ENCODE results near the gene PPTC7. TPM values are rescaled to one million over a fixed set of nuclear protein-coding genes. Genes with fewer than 3 reads are reported as not detected.

The PPTC7 gene
- total and polyA plus RNA-seq, 2 of the 8 experiments (the other 6 are each of a cell fraction or from before 2014, with no cell fraction given): 8.1 to 15.9 TPM

DNA sequence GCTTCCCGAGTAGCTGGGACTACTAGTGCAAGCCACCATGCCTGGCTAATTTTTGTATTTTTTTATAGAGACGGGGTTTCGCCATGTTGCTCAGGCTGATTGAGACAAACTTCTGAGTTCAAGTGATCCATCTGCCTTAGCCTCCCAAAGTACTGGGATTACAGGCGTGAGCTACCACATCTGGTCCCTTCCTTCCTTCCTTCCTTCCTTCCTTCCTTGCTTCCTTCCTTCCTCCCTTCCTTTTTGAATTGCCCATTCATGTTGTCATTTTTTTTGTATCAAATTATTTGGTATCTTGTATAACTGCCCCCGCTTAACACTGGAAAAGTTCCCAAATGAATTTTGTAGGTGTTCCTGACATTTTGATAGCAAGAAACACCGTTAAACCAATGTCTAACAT, 69.3 kb downstream of the PPTC7 start:
- no peak overlapping the region for H3K14ac ChIP-seq (ENCODE audit: insufficient read length)
- no peak overlapping the region for H3K4me2 ChIP-seq (ENCODE audit: insufficient read depth in 1 of 2, low read depth in 2 of 2, low read length in 2 of 2)
- no peak overlapping the region for H3K9ac ChIP-seq (replicated peaks in 1 of 4; ENCODE audit: extremely low read depth in 1 of 4, low read depth in 3 of 4, low read length in 3 of 4)
- no peak for DNase-seq (ENCODE audit: low read depth in 1 of 2, low spot score in 2 of 2)
- no peak overlapping the region for H3K4ac ChIP-seq (replicated peaks; ENCODE audit: insufficient read length, low read depth, low read length)
- H3K4me3 ChIP-seq (ENCODE audit: extremely low read depth in 1 of 4, insufficient read depth in 2 of 4, low read depth in 3 of 4, low read length in 4 of 4): no peak overlapping the region
- H4K5ac ChIP-seq (ENCODE audit: insufficient read length, low read depth, low read length): no peak overlapping the region
- POLR2A ChIA-PET (ENCODE audit: partially characterized antibody): interaction anchor here (0.9 to 1.2 kb wide), 3 partner anchors 12 to 46 kb away, joined by 3 to 4 read pairs (median 3); partner anchors contain the start of genes FAM216A and GPN3
- no peak overlapping the region for H2BK120ac ChIP-seq (replicated peaks; ENCODE audit: low read depth, low read length)
- TF ChIP-seq FOSL1 (IDR thresholded peaks at IDR 0.05; ENCODE audit: insufficient read depth, low read depth, low read length) (no peak), MAFK (IDR thresholded peaks at IDR 0.05; ENCODE audit: low read depth, low read length) (no peak), BACH1 (IDR thresholded peaks at IDR 0.05; ENCODE audit: low read length) (no peak), ASH2L (IDR thresholded peaks at IDR 0.05; ENCODE audit: low read length) (no peak), JUN (IDR thresholded peaks at IDR 0.05; ENCODE audit: low read depth, low read length) (no peak), POLR2A (IDR thresholded peaks at IDR 0.05; ENCODE audit: control extremely low read depth in 1 of 2, low read depth in 2 of 2, low read length in 2 of 2) (no peak), NRF1 (IDR thresholded peaks at IDR 0.05; ENCODE audit: low read depth, low read length) (no peak), EGR1 (IDR thresholded peaks at IDR 0.05; ENCODE audit: borderline replicate concordance, low read depth, low read length) (no peak)
- TF ChIP-seq, protein P1, sequence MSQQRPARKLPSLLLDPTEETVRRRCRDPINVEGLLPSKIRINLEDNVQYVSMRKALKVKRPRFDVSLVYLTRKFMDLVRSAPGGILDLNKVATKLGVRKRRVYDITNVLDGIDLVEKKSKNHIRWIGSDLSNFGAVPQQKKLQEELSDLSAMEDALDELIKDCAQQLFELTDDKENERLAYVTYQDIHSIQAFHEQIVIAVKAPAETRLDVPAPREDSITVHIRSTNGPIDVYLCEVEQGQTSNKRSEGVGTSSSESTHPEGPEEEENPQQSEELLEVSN (IDR thresholded peaks at IDR 0.05): no peak
- H4K8ac ChIP-seq (ENCODE audit: extremely low read depth, insufficient read depth, low read length): no peak overlapping the region
- H2AK5ac ChIP-seq (ENCODE audit: low read depth, low read length): no peak overlapping the region
- no peaks in the 10 kb centered on the region for H3K79me1 ChIP-seq (ENCODE audit: low read depth, low read length)
- FAIRE-seq: no peak
- no peaks in the 10 kb centered on the region for H3K79me2 ChIP-seq (ENCODE audit: control insufficient read depth in 1 of 2, insufficient read depth in 2 of 2, low read length in 2 of 2)
- no peaks in the 10 kb centered on the region for H3K27me3 ChIP-seq (replicated peaks in 1 of 4; ENCODE audit: control insufficient read depth in 3 of 4, extremely low read depth in 1 of 4, insufficient read depth in 3 of 4, low read length in 3 of 4)
- no peaks in the 10 kb centered on the region for H4K20me1 ChIP-seq (replicated peaks in 1 of 2; ENCODE audit: control insufficient read depth in 1 of 2, insufficient read depth in 2 of 2, low read length in 2 of 2)
- WGBS, 2 experiments (ENCODE audit: extremely low coverage in 1 of 2, insufficient coverage in 1 of 2, insufficient read length in 1 of 2, insufficient replicate concordance in 2 of 2, low coverage in 1 of 2, low lambda C conversion rate in 2 of 2, missing lambda C conversion rate in 1 of 2): 81% methylated on average over 6 of the region's 6 CpGs; no CpG with 5 or more reads in 1 of the 2 experiments
- CTCF ChIA-PET (ENCODE audit: partially characterized antibody): interaction anchor here (0.6 to 9.3 kb wide), 10 partner anchors 9 to 104 kb away, joined by 3 to 117 read pairs (median 3); partner anchors contain the start of gene TCTN1
- H2BK15ac ChIP-seq (ENCODE audit: low read length): no peak overlapping the region
- no peaks in the 10 kb centered on the region for H3K4me1 ChIP-seq (replicated peaks in 1 of 4; ENCODE audit: control insufficient read depth in 3 of 4, insufficient read depth in 4 of 4, low read length in 3 of 4)
- H4K91ac ChIP-seq (replicated peaks; ENCODE audit: insufficient read length, low read length): no peak overlapping the region
- no peak overlapping the region for H2BK5ac ChIP-seq (ENCODE audit: low read depth, low read length)
- H2AFZ ChIP-seq (ENCODE audit: low read length): no peak overlapping the region
- no peak overlapping the region for H2BK12ac ChIP-seq (ENCODE audit: low read depth, low read length)
- no peaks in the 10 kb centered on the region; the same call in 1 of the 2 replicates for H3K23me2 ChIP-seq (ENCODE audit: low read depth, low read length)
- no peaks in the 10 kb centered on the region for H3K36me3 ChIP-seq (ENCODE audit: control insufficient read depth in 2 of 4, insufficient read depth in 4 of 4, low read length in 3 of 4)
- no peak overlapping the region for H3K23ac ChIP-seq (ENCODE audit: insufficient read length)
- no peak overlapping the region for H3K18ac ChIP-seq (ENCODE audit: extremely low read depth, low read length)
- no peaks in the 10 kb centered on the region for H3K9me3 ChIP-seq (ENCODE audit: insufficient read depth in 2 of 2, low read depth in 1 of 2, low read length in 1 of 2)
- no peak overlapping the region for H2BK20ac ChIP-seq (ENCODE audit: low read length)
- no peak overlapping the region for H3K27ac ChIP-seq (ENCODE audit: low read depth, low read length)
- H3K56ac ChIP-seq (replicated peaks; ENCODE audit: insufficient read length, low read depth, low read length): no peak overlapping the region
